MM.1S (cell line): ENCODE results near the gene RAD1.
A peak's percentile ranks its signal among the peaks of the same experiment; 100 is the strongest.

ENCODE experiments used
- DNase-seq: peaks from one replicate; pipeline ENCODE4 v3.0.0-alpha.2; 2015
- H2AFZ ChIP-seq: fragments of 300-600 bp; sonication (generic); 2 replicates; pipeline ENCODE4 v1.6.0; 2016; ENCODE audit warnings: antibody characterized with exemption, low read length
- H3F3A ChIP-seq: fragments of 300-600 bp; sonication (generic); 2 replicates; pipeline ENCODE4 v1.6.1; 2016; ENCODE audit warnings: mild to moderate bottlenecking, antibody characterized with exemption, low read length, moderate library complexity, mixed read lengths; ENCODE audit not compliant: insufficient read depth
- H3K27ac ChIP-seq: fragments of 300-600 bp; sonication (generic); 2 replicates; pipeline ENCODE4 v1.5.1; 2016; ENCODE audit warnings: mild to moderate bottlenecking, low read length
- H3K27me3 ChIP-seq: fragments of 300-600 bp; sonication (generic); replicated peaks from 2 replicates; pipeline ENCODE4 v1.6.0; 2016; ENCODE audit warnings: low read length; ENCODE audit not compliant: insufficient read depth
- H3K36me3 ChIP-seq: fragments of 300-600 bp; sonication (generic); replicated peaks from 2 replicates; pipeline ENCODE4 v1.6.1; 2016; ENCODE audit warnings: mild to moderate bottlenecking, low read length, mixed read lengths; ENCODE audit not compliant: insufficient read depth
- H3K4me1 ChIP-seq: fragments of 300-600 bp; sonication (generic); 2 replicates; pipeline ENCODE4 v1.6.1; 2016; ENCODE audit warnings: low read length, mixed read lengths
- H3K4me2 ChIP-seq: fragments of 300-600 bp; sonication (generic); 2 replicates; pipeline ENCODE4 v1.6.0; 2016; ENCODE audit warnings: low read depth, low read length
- H3K4me3 ChIP-seq: fragments of 300-600 bp; sonication (generic); 2 replicates; pipeline ENCODE4 v1.5.1; 2016; ENCODE audit warnings: low read length, mixed read lengths
- H3K79me2 ChIP-seq: fragments of 300-600 bp; sonication (generic); 2 replicates; pipeline ENCODE4 v1.6.1; 2016; ENCODE audit warnings: mixed run types, low read length, mixed read lengths
- H3K9ac ChIP-seq: fragments of 300-600 bp; sonication (generic); 2 replicates; pipeline ENCODE4 v1.6.1; 2016; ENCODE audit warnings: low read length, mixed read lengths
- H3K9me2 ChIP-seq: fragments of 300-600 bp; sonication (generic); replicated peaks from 2 replicates; pipeline ENCODE4 v1.6.1; 2016; ENCODE audit warnings: mild to moderate bottlenecking, low read length, mixed read lengths; ENCODE audit not compliant: insufficient read depth
- H3K9me3 ChIP-seq: fragments of 300-600 bp; sonication (generic); replicated peaks from 2 replicates; pipeline ENCODE4 v1.6.1; 2016; ENCODE audit warnings: mild to moderate bottlenecking, low read length, mixed read lengths; ENCODE audit not compliant: insufficient read depth
- H4K20me1 ChIP-seq: fragments of 300-600 bp; sonication (generic); 2 replicates; pipeline ENCODE4 v1.6.1; 2016; ENCODE audit warnings: mild to moderate bottlenecking, low read length, moderate library complexity, mixed read lengths; ENCODE audit not compliant: insufficient read depth
- CTCF ChIP-seq: fragments of 300-600 bp; sonication (generic); IDR thresholded peaks from 2 replicates; pipeline ENCODE4 v1.5.1; 2016; ENCODE audit warnings: antibody characterized with exemption, low read length, mixed read lengths
- EZH2 ChIP-seq: fragments of 300-600 bp; sonication (generic); optimal IDR thresholded peaks from 2 replicates; pipeline ENCODE3; 2017; ENCODE audit warnings: low read depth, mild to moderate bottlenecking, antibody characterized with exemption, low read length, mixed read lengths
- EZH2phosphoT487 ChIP-seq: fragments of 300-600 bp; sonication (generic); IDR thresholded peaks from 2 replicates; pipeline ENCODE4 v1.6.1; 2018; ENCODE audit warnings: antibody characterized with exemption, low read length

RAD1 gene

GRCh38 chr5:34915139-34915855 lies at the start of gene RAD1, which contains the start of gene BRIX1:
TSS of gene RAD1 (minus strand) at chr5:34915504. CDS start at chr5:34914892, 612 bp downstream.
TSS of gene BRIX1 (plus strand) at chr5:34915711. CDS start at chr5:34915739, 28 bp downstream.
- Histone ChIP-seq H2AFZ (peak within 1 kb of the TSS; percentile 88), H3K36me3 (peaks cover 13% of the 10 kb centered on the region; the same call in 1 of the 2 replicates), H4K20me1 (peaks cover 6% of the 10 kb centered on the region; the same call in 1 of the 2 replicates), H3K4me1 (peaks cover 6% of the 10 kb centered on the region; the same call in 1 of the 2 replicates), H3K9me2 (no peaks in the 10 kb centered on the region), H3K4me3 (peak within 1 kb of the TSS; percentile 99), H3K27ac (peak within 1 kb of the TSS; percentile 76), H3K9ac (peak within 1 kb of the TSS; percentile 99), H3F3A (peaks cover 11% of the 10 kb centered on the region), H3K79me2 (peaks cover 84% of the 10 kb centered on the region), H3K27me3 (no peaks in the 10 kb centered on the region), H3K9me3 (no peaks in the 10 kb centered on the region), H3K4me2 (peak within 1 kb of the TSS; percentile 78)
- peak; percentile 98 for DNase-seq
- TF ChIP-seq CTCF = no peak
- no peak for TF ChIP-seq EZH2phosphoT487
- TF ChIP-seq EZH2 = no peak

GRCh38 chr5:34959323-34959722 lies 44.0 kb upstream of the RAD1 start:
- Histone ChIP-seq H3K4me2 (no peak overlapping the region), H3K9me2 (no peaks in the 10 kb centered on the region), H3K9me3 (no peaks in the 10 kb centered on the region), H3K27ac (peak overlapping the region; percentile 41; the same call in 1 of the 2 replicates), H3F3A (peaks cover 15% of the 10 kb centered on the region), H3K4me3 (no peak overlapping the region), H3K4me1 (peaks cover 18% of the 10 kb centered on the region), H3K9ac (no peak overlapping the region), H3K27me3 (no peaks in the 10 kb centered on the region), H2AFZ (no peak overlapping the region), H3K79me2 (no peaks in the 10 kb centered on the region), H4K20me1 (no peaks in the 10 kb centered on the region; the same call in 1 of the 2 replicates), H3K36me3 (no peaks in the 10 kb centered on the region)
- TF ChIP-seq EZH2phosphoT487 (no peak), CTCF (no peak), EZH2 (no peak)
- peak; percentile 86 for DNase-seq

GRCh38 chr5:34957857-34958690 lies 42.8 kb upstream of the RAD1 start:
- peaks cover 18% of the 10 kb centered on the region for H3K4me1 ChIP-seq
- no peaks in the 10 kb centered on the region for H3K79me2 ChIP-seq
- DNase-seq = peak; percentile 13
- H3K9ac ChIP-seq = no peak overlapping the region
- no peaks in the 10 kb centered on the region for H3K27me3 ChIP-seq
- no peaks in the 10 kb centered on the region for H3K9me2 ChIP-seq
- no peak overlapping the region for H3K4me2 ChIP-seq
- H3F3A ChIP-seq = peaks cover 15% of the 10 kb centered on the region
- no peak overlapping the region for H3K4me3 ChIP-seq
- H2AFZ ChIP-seq = no peak overlapping the region
- no peaks in the 10 kb centered on the region; the same call in 1 of the 2 replicates for H4K20me1 ChIP-seq
- H3K27ac ChIP-seq = no peak overlapping the region
- TF ChIP-seq EZH2phosphoT487 (no peak), CTCF (peak; percentile 62), EZH2 (no peak)
- H3K9me3 ChIP-seq = no peaks in the 10 kb centered on the region
- H3K36me3 ChIP-seq = no peaks in the 10 kb centered on the region
